Esophagus muscularis mucosa (tissue), 3 donors: ENCODE measurements around the gene CPLX4.

ENCODE experiments used
- POLR2A ChIP-seq: fragments of 450-650 bp; IDR thresholded peaks from one replicate; pipeline ENCODE4 v1.6.1; 2017; ENCODE audit warnings: antibody characterized with exemption, moderate library complexity, mild to moderate bottlenecking, low read depth
- POLR2AphosphoS5 ChIP-seq, 2 donors: sonication (generic); formaldehyde crosslinking; IDR thresholded peaks; one replicate each; pipeline ENCODE4 v1.6.1; 2017; ENCODE audit warnings: antibody characterized with exemption in 2 of 2
- TF ChIP-seq, protein P1 (sequence below), 3 experiments: fragments of 200-600 bp in 2 of 3; fragments of 450-650 bp in 1 of 3; sonication (generic) in 2 of 3; IDR thresholded peaks; one replicate each; pipeline ENCODE4 v1.5.1; 2017 to 2019; ENCODE audit warnings: antibody characterized with exemption in 3 of 3, mild to moderate bottlenecking in 2 of 3, moderate library complexity in 1 of 3

DNA sequence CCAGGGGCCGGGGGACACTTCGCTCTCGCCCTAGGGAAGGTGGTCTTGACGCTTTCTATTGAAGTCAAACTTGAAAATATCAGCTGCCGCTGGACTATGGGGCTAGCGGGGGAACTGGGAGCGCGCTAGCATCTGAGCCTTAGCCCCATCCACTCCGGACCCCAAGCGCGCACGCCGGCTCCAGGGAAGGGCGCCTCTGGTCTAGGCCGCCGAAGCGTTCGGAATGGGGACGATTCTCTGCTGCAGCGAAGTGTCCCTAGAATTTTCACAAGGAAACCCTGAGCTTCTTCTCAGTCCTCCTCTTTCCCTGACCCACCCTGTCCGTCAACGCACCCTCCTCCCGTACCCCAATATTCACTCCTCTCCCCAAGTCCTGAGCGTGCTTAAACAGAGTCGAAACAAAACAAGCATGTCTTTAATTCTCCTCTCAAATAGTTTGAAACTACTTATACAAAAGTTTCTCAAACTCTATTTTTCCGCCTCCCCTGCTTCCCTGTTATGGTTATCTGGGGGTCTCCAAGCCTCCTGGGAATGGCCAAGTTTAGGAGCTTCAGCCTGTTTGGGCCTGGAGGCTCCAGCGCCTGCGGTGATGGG lies 50.2 kb downstream of the CPLX4 start:
- TF ChIP-seq, protein P1, sequence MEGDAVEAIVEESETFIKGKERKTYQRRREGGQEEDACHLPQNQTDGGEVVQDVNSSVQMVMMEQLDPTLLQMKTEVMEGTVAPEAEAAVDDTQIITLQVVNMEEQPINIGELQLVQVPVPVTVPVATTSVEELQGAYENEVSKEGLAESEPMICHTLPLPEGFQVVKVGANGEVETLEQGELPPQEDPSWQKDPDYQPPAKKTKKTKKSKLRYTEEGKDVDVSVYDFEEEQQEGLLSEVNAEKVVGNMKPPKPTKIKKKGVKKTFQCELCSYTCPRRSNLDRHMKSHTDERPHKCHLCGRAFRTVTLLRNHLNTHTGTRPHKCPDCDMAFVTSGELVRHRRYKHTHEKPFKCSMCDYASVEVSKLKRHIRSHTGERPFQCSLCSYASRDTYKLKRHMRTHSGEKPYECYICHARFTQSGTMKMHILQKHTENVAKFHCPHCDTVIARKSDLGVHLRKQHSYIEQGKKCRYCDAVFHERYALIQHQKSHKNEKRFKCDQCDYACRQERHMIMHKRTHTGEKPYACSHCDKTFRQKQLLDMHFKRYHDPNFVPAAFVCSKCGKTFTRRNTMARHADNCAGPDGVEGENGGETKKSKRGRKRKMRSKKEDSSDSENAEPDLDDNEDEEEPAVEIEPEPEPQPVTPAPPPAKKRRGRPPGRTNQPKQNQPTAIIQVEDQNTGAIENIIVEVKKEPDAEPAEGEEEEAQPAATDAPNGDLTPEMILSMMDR (IDR thresholded peaks at IDR 0.05) = no peak
- TF ChIP-seq POLR2A (no peak), POLR2AphosphoS5 (IDR thresholded peaks at IDR 0.05) (no peak)
